Astrocyte of the cerebellum (primary cell): Measurements from ENCODE around the gene ANKS1B.

Experiments
- DNase-seq: peaks from one replicate; pipeline ENCODE4 v3.0.0-alpha.2; 2011; ENCODE audit warnings: low read depth
- H3K4me3 ChIP-seq: 2 replicates; pipeline ENCODE4 v1.5.1; 2011; ENCODE audit warnings: mild to moderate bottlenecking, low read depth, low read length, moderate library complexity
- in situ Hi-C: cut with HindIII; loops from 2 replicates; pipeline ENCODE4 v1.10.0; 2017; ENCODE audit warnings: low sequenced_read_pairs
- TF ChIP-seq, protein P1 (sequence below): IDR thresholded peaks from 2 replicates; pipeline ENCODE4 v1.5.1; 2012; ENCODE audit warnings: low read length, low read depth, moderate library complexity, mild to moderate bottlenecking; ENCODE audit errors: missing control alignments

ANKS1B gene

GRCh38 chr12:99619389-99620158 is 365.2 kb downstream of the ANKS1B start:
- in situ Hi-C loops: no loop called here
- TF ChIP-seq, protein P1, sequence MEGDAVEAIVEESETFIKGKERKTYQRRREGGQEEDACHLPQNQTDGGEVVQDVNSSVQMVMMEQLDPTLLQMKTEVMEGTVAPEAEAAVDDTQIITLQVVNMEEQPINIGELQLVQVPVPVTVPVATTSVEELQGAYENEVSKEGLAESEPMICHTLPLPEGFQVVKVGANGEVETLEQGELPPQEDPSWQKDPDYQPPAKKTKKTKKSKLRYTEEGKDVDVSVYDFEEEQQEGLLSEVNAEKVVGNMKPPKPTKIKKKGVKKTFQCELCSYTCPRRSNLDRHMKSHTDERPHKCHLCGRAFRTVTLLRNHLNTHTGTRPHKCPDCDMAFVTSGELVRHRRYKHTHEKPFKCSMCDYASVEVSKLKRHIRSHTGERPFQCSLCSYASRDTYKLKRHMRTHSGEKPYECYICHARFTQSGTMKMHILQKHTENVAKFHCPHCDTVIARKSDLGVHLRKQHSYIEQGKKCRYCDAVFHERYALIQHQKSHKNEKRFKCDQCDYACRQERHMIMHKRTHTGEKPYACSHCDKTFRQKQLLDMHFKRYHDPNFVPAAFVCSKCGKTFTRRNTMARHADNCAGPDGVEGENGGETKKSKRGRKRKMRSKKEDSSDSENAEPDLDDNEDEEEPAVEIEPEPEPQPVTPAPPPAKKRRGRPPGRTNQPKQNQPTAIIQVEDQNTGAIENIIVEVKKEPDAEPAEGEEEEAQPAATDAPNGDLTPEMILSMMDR: peak; percentile 88
- peak; percentile 12 for DNase-seq
- no peak overlapping the region for H3K4me3 ChIP-seq

- TF ChIP-seq, protein P1: no peak
- DNase-seq: no peak
- H3K4me3 ChIP-seq: no peak overlapping the region
- in situ Hi-C loops: no loop called here
Measured at GRCh38 chr12:99618657-99619056, 366.1 kb downstream of the ANKS1B start.

DNA sequence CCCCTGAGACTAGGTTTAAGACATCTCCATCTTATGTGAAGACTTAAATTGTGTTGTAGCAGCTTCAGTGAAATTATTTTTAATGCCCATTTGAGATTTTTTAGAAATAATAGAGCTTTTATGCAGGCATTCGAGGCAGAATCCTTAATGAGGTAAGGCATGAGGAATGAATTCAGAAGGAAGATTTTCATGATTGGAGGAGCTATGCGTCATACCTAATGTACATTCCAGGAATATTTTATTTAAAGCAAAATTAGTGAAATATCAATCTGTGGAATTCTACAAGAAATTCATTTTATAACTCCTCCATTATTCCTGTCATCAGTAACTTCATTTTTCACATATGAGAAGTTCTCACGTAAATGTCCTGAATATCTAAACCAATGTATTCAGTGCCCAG is 373.1 kb downstream of the ANKS1B start:
- TF ChIP-seq, protein P1: no peak
- in situ Hi-C loops: no loop called here

GRCh38 chr12:99611117-99611516 is 373.6 kb downstream of the ANKS1B start:
- DNase-seq: no peak
- in situ Hi-C loops: no loop called here
- TF ChIP-seq, protein P1: no peak
- H3K4me3 ChIP-seq: no peak overlapping the region

More for the DNA sequence above, 373.1 kb downstream of the ANKS1B start:
- H3K4me3 ChIP-seq: no peak overlapping the region
- DNase-seq: no peak

- in situ Hi-C loops: no loop called here
- no peak for DNase-seq
- TF ChIP-seq, protein P1: no peak
- no peak overlapping the region for H3K4me3 ChIP-seq
Measured at GRCh38 chr12:99609455-99610181, 375.1 kb downstream of the ANKS1B start.

DNA sequence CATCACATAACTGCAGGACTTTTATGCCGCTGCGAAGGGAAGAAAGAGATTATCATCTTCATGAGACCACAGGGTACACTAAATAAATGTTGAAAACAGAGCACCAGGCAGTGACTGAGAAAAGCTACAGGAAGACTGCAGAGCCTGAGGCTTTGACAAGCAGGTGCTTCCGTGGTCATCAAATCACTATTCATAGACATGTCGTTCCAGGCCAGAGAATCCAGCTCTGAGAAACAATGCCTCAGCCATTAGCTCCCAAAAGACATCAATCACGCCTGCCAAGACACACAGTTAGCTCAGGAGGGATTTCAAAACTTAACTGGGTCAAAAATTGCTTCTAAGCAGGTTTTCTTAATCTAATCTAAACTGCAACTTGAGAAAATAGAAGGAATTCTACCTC is 384.3 kb downstream of the ANKS1B start:
- in situ Hi-C loops: no loop called here
- DNase-seq: no peak
- TF ChIP-seq, protein P1: no peak
- H3K4me3 ChIP-seq: no peak overlapping the region
